Activated T-cell treated with anti-CD3 and anti-CD28 coated beads for 1 hour (primary cell): ENCODE measurements around the gene MTUS2.

Experiments used
- DNase-seq: peaks from one replicate; pipeline ENCODE4 v3.0.0-alpha.2; 2020; ENCODE audit warnings: low read depth

The MTUS2 gene

DNA sequence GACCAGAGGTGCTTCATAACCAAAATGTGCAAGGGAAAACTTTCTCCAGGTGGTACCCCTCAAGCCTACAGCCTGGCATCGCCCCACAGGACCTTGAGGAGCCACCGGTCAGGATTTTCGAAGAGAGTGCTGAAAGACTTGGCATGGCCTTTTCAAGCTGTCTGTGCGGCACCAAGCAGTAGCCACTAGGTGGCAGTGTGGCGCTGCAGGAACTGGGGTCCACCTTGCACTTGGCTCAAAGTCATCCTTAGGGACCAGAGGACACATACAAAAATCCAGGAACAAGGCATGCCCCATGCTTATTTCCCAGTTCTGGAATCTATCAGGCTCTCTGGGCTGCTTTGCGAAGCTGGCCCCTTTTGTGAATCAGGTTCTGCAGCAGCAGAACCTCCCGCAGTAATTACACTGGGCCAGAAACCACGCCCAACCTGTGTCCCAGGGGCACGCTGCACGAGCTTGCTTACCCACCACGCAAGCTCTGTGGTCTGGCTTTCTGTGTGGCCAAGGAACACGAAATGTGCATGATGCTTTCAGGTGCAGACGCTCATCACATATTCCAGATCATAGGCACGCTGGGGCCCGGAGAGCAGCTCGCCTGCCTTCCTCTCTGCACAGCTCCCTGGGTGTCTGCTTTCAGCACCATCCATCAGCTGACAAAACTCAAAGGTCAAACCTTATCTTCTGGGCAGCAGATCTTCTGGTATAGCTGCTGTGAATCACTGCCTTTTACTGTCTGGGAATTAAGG, 688.2 kb downstream of the MTUS2 start:
- DNase-seq = peak; percentile 73

- DNase-seq = no peak
Measured at GRCh38 chr13:29508876-29509252, 688.7 kb downstream of the MTUS2 start.

- no peak for DNase-seq
Measured at GRCh38 chr13:29509999-29510589, 690.0 kb downstream of the MTUS2 start.

GRCh38 chr13:29510651-29511084, 690.5 kb downstream of the MTUS2 start:
- no peak for DNase-seq

DNA sequence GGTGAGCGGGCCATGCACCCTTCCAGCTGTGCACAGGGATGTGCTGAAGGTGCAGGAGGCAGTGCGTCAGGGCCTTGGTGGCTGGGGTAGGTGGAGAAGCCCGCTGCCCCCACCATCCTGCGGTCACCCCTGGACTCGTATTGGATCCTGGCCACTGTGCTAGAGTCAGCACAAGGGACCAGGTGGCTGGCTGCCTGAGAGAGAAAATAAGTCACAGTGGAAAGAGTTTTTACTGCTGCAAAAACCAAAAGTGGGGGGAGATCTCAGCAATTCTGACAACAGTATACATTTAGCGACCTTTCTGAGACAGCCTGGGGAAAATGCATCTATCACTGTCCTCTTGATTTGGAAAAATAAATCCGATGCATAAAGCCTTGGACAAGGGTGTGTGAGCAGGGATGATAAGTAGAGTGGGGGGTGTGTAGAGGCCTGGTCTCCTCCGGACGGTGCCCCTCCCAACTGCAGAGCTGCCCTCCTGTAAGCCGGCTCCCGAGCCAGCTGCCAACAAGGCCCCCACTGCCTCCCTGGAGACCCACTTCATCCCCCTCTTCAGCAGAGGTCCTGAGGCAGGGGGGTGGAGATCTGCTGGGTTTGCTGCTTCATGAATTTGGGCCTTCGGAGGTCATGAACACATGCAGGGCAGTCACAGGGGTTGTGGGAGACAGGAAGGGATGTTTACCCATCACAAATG, 691.1 kb downstream of the MTUS2 start:
- no peak for DNase-seq

- DNase-seq = no peak
Measured at GRCh38 chr13:29511980-29512379, 691.8 kb downstream of the MTUS2 start.

DNA sequence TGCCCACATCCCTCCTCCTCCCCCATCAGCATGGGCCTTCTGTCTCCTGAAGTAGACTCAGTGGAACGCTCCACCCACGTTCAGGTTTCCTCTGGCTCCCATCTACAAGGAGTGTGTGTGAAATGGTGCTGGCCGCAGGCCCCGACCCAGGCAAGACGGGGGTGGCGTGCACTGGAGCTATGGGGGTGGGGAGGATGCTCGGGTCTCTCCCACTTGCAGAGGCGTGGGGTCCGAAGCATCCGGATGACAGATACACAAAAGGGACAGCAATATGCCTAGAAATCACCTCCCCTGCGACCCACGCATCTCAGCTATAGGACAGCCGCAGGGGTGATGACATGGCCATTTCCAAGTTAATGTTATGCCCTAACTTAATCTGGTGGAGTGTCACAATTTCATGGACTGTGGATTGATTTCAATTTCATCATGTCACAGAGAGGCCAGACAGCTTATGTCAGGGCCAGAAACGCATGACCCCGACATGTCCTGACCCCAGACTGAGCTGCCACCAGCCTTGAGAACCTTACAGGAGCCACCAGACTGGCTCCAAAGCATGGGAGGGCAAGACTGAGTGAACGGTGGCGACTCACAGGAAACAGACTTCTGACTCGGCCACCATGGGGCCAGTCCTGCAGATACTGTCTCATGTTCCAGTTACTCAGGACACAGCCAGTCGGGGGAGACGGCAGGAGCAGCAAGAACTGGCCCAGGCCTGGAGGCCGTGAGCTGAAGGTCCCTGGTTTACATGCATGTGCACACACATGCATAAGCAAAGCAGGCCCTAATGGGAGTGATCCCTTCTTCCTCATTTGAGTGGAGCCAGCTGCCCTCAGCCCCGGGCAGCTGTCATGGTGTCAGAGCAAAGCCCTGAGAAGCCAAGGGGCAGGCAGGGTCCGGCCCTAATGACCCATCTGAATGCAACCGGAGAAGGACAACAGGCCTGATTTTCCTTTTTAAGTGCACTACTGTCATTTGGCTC, 693.2 kb downstream of the MTUS2 start:
- DNase-seq = no peak

GRCh38 chr13:29513981-29514719, 694.0 kb downstream of the MTUS2 start:
- no peak for DNase-seq

GRCh38 chr13:29514720-29515310, 694.7 kb downstream of the MTUS2 start:
- DNase-seq = no peak

DNA sequence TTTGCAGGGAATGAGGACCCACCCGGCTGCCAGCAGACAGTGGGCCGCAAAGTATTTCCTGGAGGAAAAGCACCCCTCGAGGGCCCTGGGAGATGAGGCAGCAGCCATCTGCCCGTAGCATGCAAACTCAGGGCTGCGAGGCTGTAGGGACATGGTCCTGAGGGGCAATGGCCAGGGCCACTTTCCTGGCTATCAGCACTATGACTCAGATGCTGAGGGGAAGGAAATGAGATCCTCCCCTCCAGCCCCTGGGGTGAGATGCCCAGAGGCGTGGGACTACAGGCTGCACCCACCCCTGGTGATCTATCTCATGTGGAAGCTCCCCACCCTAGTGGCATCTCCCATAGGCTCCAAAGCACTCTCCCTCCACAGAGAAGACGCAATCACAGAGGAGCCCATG, 695.2 kb downstream of the MTUS2 start:
- no peak for DNase-seq

DNA sequence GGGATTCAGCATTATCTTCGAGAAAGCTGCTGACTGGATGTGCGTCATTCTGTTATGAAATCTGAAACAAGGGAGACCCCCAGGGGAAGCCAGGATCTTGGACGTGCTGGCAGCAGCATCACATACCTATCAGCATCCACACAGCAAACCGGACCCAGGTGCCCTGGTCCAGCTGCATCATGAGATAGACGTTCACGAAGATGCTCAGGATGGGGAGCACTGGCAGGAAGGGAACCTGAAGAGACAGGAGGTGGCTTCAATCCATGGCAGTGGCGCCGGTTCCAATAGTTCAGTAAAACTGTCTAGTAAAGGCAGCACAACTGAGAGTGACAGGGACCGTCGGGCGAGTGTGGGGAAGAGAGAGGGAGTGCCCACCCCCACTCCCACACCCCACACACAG, 695.9 kb downstream of the MTUS2 start:
- DNase-seq = no peak

- DNase-seq = no peak
Measured at GRCh38 chr13:29516880-29517279, 696.7 kb downstream of the MTUS2 start.

- no peak for DNase-seq
Measured at GRCh38 chr13:29519921-29520320, 699.8 kb downstream of the MTUS2 start.

GRCh38 chr13:29520671-29521070, 700.5 kb downstream of the MTUS2 start:
- no peak for DNase-seq

DNA sequence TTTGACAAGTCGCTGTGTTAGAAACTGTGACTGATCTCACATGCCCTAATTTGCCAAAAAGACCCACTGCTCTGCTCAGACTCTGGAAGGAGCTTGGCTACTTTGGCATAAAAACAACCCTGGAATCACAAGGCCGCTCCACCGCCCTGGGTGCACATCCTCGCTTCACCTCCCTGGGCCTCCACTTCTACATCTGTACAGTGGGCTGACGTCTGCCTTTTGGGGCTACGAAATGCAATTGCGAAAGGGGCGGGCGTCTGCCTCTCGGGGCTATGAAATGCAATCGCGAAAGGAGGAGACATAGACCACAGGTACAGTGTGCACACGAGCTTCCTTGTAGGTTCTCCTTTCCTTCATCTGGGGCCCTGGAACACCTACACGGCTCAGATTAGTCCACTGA, 701.2 kb downstream of the MTUS2 start:
- DNase-seq = no peak

GRCh38 chr13:29522044-29522685, 702.0 kb downstream of the MTUS2 start:
- DNase-seq = no peak

DNA sequence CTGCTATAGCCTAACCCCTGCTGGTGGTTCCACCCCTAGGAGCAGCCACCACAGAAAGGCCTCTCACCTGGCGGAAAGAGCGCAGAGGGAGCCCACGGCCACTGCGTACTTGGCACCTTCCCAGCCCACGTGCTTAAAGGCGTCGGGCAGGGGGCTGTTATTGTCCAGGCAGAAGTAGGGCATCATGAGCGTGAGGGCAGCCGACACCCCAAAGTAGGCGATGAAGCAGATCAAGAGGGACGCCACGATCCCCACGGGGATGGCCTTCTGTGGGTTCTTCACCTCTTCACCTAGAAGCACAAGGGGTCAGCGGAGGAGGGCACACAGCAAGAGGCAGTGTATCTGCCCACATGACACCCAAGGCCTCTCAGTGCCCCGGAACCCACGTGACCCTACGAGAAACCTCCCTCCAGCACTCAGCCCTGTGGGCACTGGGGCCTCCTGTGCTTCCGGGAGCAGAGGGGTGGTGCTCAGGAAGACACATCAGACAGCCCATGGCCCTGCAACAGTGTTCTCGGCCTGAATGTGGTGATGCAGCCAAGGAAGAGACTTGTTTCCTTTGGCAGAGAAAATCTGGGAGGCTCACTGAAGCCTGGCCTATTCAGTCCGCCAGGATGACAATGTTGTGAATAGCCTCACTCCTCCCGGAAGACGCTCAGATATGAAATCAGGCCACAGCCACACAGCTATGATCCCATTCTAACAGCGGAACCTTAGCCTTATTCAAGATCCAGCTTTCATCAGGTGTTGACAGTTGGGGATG, 703.2 kb downstream of the MTUS2 start:
- no peak for DNase-seq

DNA sequence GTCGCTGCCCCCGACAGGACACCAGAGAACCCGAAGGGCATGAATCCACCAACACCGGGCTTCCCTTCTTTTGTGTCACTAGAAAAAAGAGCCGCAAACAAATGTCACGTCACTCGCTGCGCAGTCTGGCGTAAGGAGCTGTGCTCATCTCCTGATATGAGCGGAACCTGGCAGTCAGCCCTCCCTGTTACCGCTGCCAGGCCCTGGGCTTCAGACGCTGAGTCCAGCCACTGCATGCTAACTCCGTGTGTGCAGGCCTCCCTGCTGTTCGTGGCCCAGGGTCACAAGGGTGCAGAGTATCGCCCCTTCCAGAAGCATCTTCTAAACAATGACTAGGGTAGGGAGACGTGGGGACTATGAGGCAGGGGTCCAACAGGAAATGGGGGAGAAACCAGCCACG, 704.0 kb downstream of the MTUS2 start:
- DNase-seq = no peak

DNA sequence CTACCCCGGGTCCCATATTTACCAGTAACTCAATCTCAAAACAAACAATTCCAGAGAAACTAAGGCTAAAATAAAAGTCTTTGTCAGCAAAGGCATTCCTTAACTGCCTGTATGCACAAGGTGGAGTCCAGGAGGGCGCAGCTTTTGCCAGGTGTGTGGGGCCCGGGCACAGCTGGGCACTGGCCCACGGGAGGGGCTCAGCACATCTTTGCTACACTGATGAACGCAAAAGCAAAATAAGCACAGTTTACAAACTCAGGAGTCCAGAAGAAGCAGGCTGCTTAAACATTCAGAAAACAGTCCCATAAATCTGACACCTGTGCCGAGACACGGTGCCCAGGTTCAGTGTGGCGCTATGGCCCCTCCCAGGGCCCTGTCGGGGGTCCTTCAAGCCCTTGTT, 704.5 kb downstream of the MTUS2 start:
- no peak for DNase-seq

DNA sequence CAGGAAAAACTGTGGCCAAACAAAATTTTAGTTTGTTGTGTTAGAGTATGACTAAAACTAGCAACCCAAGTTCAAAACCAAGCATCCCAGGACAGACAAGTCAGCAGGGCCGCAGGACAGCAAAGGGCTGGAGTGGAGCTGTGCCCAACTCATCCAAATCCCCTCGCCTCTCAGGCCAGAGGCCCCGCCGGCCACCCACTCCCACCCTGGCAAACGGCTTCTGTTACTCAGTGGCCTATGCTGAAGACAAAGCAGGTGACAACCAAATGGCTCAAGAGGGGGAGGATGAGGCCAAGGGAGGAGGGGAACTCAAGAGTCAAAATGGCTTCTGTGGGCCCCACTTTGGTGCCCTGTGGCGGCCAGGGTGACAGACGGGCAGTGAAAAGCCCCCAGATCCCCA, 705.6 kb downstream of the MTUS2 start:
- no peak for DNase-seq
